Measurements from ENCODE around the gene VPS26B. TPM values are rescaled to one million over a fixed set of nuclear protein-coding genes. Genes with fewer than 3 reads are reported as not detected.

Gene VPS26B
- total and polyA plus RNA-seq, 9 of the 15 experiments (the other 6 are each of a cell fraction or from before 2014, with no cell fraction given): 3.5 to 43.3 (median 27.4) TPM

Other genes with a start within 250 kb of the VPS26B start
- gene JAM3, start 155.6 kb upstream of the VPS26B start, total RNA-seq (2014; rRNA removed): 0.36 and 0.53 TPM in 2 replicates
- 0.44 and 0.48 TPM in 2 replicates for gene JAM3, start 155.6 kb upstream of the VPS26B start, total RNA-seq (2014; rRNA removed; fragmentation: Illumina TruSeq; extraction: Trizol)
- gene JAM3, start 155.6 kb upstream of the VPS26B start, total RNA-seq (2015; rRNA removed; fragmentation: Illumina TruSeq; extraction: Trizol): 0.19 and 0.22 TPM in 2 replicates
- gene JAM3, start 155.6 kb upstream of the VPS26B start, total RNA-seq (2021): 0.40 and 1.1 TPM in 2 replicates
- 0.07 and 0.42 TPM in 2 replicates for gene JAM3, start 155.6 kb upstream of the VPS26B start, polyA plus RNA-seq (2011; rRNA removed)
- 0.30 and 0.47 TPM in 2 replicates for gene JAM3, start 155.6 kb upstream of the VPS26B start, polyA plus RNA-seq (2014; fragmentation: Illumina TruSeq; extraction: Trizol)
- gene JAM3, start 155.6 kb upstream of the VPS26B start, polyA plus RNA-seq (2014; fragmentation: Nextera tagmentation; extraction: Ambion mirVana): under 1 TPM; 0.72 to 0.76 TPM
- gene JAM3, start 155.6 kb upstream of the VPS26B start, polyA plus RNA-seq (2014; rRNA removed): 0.36 and 0.37 TPM in 2 replicates
- 44.7 and 63.0 TPM in 2 replicates for gene NCAPD3, start 704 bp upstream of the VPS26B start, total RNA-seq (2014; rRNA removed)
- 58.4 and 58.6 TPM in 2 replicates for gene NCAPD3, start 704 bp upstream of the VPS26B start, total RNA-seq (2014; rRNA removed; fragmentation: Illumina TruSeq; extraction: Trizol)
- gene NCAPD3, start 704 bp upstream of the VPS26B start, total RNA-seq (2015; rRNA removed; fragmentation: Illumina TruSeq; extraction: Trizol): 59.1 and 61.1 TPM in 2 replicates
- gene NCAPD3, start 704 bp upstream of the VPS26B start, total RNA-seq (2021): 76.4 and 76.5 TPM in 2 replicates
- 50.8 and 80.6 TPM in 2 replicates for gene NCAPD3, start 704 bp upstream of the VPS26B start, polyA plus RNA-seq (2011; rRNA removed)
- gene NCAPD3, start 704 bp upstream of the VPS26B start, polyA plus RNA-seq (2014; fragmentation: Illumina TruSeq; extraction: Trizol): 60.4 and 68.3 TPM in 2 replicates
- 10 to 100 TPM; 23.6 to 39.8 TPM for gene NCAPD3, start 704 bp upstream of the VPS26B start, polyA plus RNA-seq (2014; fragmentation: Nextera tagmentation; extraction: Ambion mirVana)
- gene NCAPD3, start 704 bp upstream of the VPS26B start, polyA plus RNA-seq (2014; rRNA removed): 57.8 and 61.7 TPM in 2 replicates
- gene THYN1, start 28.7 kb downstream of the VPS26B start, total RNA-seq (2014; rRNA removed): 68.3 and 79.8 TPM in 2 replicates
- 104 and 113 TPM in 2 replicates for gene THYN1, start 28.7 kb downstream of the VPS26B start, total RNA-seq (2014; rRNA removed; fragmentation: Illumina TruSeq; extraction: Trizol)
- 103 and 106 TPM in 2 replicates for gene THYN1, start 28.7 kb downstream of the VPS26B start, total RNA-seq (2015; rRNA removed; fragmentation: Illumina TruSeq; extraction: Trizol)
- 54.9 and 56.2 TPM in 2 replicates for gene THYN1, start 28.7 kb downstream of the VPS26B start, total RNA-seq (2021)
- 58.0 and 93.7 TPM in 2 replicates for gene THYN1, start 28.7 kb downstream of the VPS26B start, polyA plus RNA-seq (2011; rRNA removed)
- gene THYN1, start 28.7 kb downstream of the VPS26B start, polyA plus RNA-seq (2014; fragmentation: Illumina TruSeq; extraction: Trizol): 100 and 124 TPM in 2 replicates
- 100 to 1,000 TPM; 229 to 279 TPM for gene THYN1, start 28.7 kb downstream of the VPS26B start, polyA plus RNA-seq (2014; fragmentation: Nextera tagmentation; extraction: Ambion mirVana)
- 80.1 and 80.4 TPM in 2 replicates for gene THYN1, start 28.7 kb downstream of the VPS26B start, polyA plus RNA-seq (2014; rRNA removed)
- 17.7 and 22.5 TPM in 2 replicates for gene ACAD8, start 28.9 kb downstream of the VPS26B start, total RNA-seq (2014; rRNA removed)
- gene ACAD8, start 28.9 kb downstream of the VPS26B start, total RNA-seq (2014; rRNA removed; fragmentation: Illumina TruSeq; extraction: Trizol): 19.6 and 20.1 TPM in 2 replicates
- gene ACAD8, start 28.9 kb downstream of the VPS26B start, total RNA-seq (2015; rRNA removed; fragmentation: Illumina TruSeq; extraction: Trizol): 16.3 and 18.1 TPM in 2 replicates
- gene ACAD8, start 28.9 kb downstream of the VPS26B start, total RNA-seq (2021): 20.2 and 23.5 TPM in 2 replicates
- gene ACAD8, start 28.9 kb downstream of the VPS26B start, polyA plus RNA-seq (2011; rRNA removed): 21.1 and 31.6 TPM in 2 replicates
- gene ACAD8, start 28.9 kb downstream of the VPS26B start, polyA plus RNA-seq (2014; fragmentation: Illumina TruSeq; extraction: Trizol): 17.8 and 20.7 TPM in 2 replicates
- 10 to 100 TPM in 1 of 2 experiments, 1 to 10 TPM in 1; 6.5 to 11.5 TPM for gene ACAD8, start 28.9 kb downstream of the VPS26B start, polyA plus RNA-seq (2014; fragmentation: Nextera tagmentation; extraction: Ambion mirVana)
- 34.0 and 34.1 TPM in 2 replicates for gene ACAD8, start 28.9 kb downstream of the VPS26B start, polyA plus RNA-seq (2014; rRNA removed)
- 0.20 and 3.3 TPM in 2 replicates for gene GLB1L3, start 51.7 kb downstream of the VPS26B start, total RNA-seq (2014; rRNA removed)
- 0.51 and 1.3 TPM in 2 replicates for gene GLB1L3, start 51.7 kb downstream of the VPS26B start, total RNA-seq (2014; rRNA removed; fragmentation: Illumina TruSeq; extraction: Trizol)
- gene GLB1L3, start 51.7 kb downstream of the VPS26B start, total RNA-seq (2015; rRNA removed; fragmentation: Illumina TruSeq; extraction: Trizol): 0.43 and 0.72 TPM in 2 replicates
- 0.27 and 0.36 TPM in 2 replicates for gene GLB1L3, start 51.7 kb downstream of the VPS26B start, total RNA-seq (2021)
- 0.08 and 0.67 TPM in 2 replicates for gene GLB1L3, start 51.7 kb downstream of the VPS26B start, polyA plus RNA-seq (2011; rRNA removed)
- 0.40 and 0.59 TPM in 2 replicates for gene GLB1L3, start 51.7 kb downstream of the VPS26B start, polyA plus RNA-seq (2014; fragmentation: Illumina TruSeq; extraction: Trizol)
- gene GLB1L3, start 51.7 kb downstream of the VPS26B start, polyA plus RNA-seq (2014; fragmentation: Nextera tagmentation; extraction: Ambion mirVana): under 1 TPM; 0.18 to 0.30 TPM
- 0.49 and 0.59 TPM in 2 replicates for gene GLB1L3, start 51.7 kb downstream of the VPS26B start, polyA plus RNA-seq (2014; rRNA removed)
- 13.8 and 15.7 TPM in 2 replicates for gene GLB1L2, start 107.3 kb downstream of the VPS26B start, total RNA-seq (2014; rRNA removed)
- gene GLB1L2, start 107.3 kb downstream of the VPS26B start, total RNA-seq (2014; rRNA removed; fragmentation: Illumina TruSeq; extraction: Trizol): 9.5 and 10.4 TPM in 2 replicates
- 10.0 and 10.9 TPM in 2 replicates for gene GLB1L2, start 107.3 kb downstream of the VPS26B start, total RNA-seq (2015; rRNA removed; fragmentation: Illumina TruSeq; extraction: Trizol)
- gene GLB1L2, start 107.3 kb downstream of the VPS26B start, total RNA-seq (2021): 15.4 and 16.8 TPM in 2 replicates
- 20.8 and 21.4 TPM in 2 replicates for gene GLB1L2, start 107.3 kb downstream of the VPS26B start, polyA plus RNA-seq (2011; rRNA removed)
- gene GLB1L2, start 107.3 kb downstream of the VPS26B start, polyA plus RNA-seq (2014; fragmentation: Illumina TruSeq; extraction: Trizol): 19.1 and 19.2 TPM in 2 replicates
- gene GLB1L2, start 107.3 kb downstream of the VPS26B start, polyA plus RNA-seq (2014; fragmentation: Nextera tagmentation; extraction: Ambion mirVana): 1 to 10 TPM in 1 of 2 experiments, under 1 TPM in 1; 0.84 to 2.5 TPM
- 14.9 and 15.6 TPM in 2 replicates for gene GLB1L2, start 107.3 kb downstream of the VPS26B start, polyA plus RNA-seq (2014; rRNA removed)
- gene B3GAT1, start 187.6 kb downstream of the VPS26B start, total RNA-seq (2014; rRNA removed): 0.18 and 0.45 TPM in 2 replicates
- gene B3GAT1, start 187.6 kb downstream of the VPS26B start, total RNA-seq (2014; rRNA removed; fragmentation: Illumina TruSeq; extraction: Trizol): 0.04 and 0.13 TPM in 2 replicates
- 0.11 and 0.15 TPM in 2 replicates for gene B3GAT1, start 187.6 kb downstream of the VPS26B start, total RNA-seq (2015; rRNA removed; fragmentation: Illumina TruSeq; extraction: Trizol)
- gene B3GAT1, start 187.6 kb downstream of the VPS26B start, total RNA-seq (2021): 0.42 and 0.53 TPM in 2 replicates
- 0.04 and 0.08 TPM in 2 replicates for gene B3GAT1, start 187.6 kb downstream of the VPS26B start, polyA plus RNA-seq (2011; rRNA removed)
- gene B3GAT1, start 187.6 kb downstream of the VPS26B start, polyA plus RNA-seq (2014; fragmentation: Illumina TruSeq; extraction: Trizol): 0.22 and 0.33 TPM in 2 replicates
- gene B3GAT1, start 187.6 kb downstream of the VPS26B start, polyA plus RNA-seq (2014; fragmentation: Nextera tagmentation; extraction: Ambion mirVana): under 1 TPM in 1 of 2 experiments, not detected in 1; 0.01 TPM
- gene B3GAT1, start 187.6 kb downstream of the VPS26B start, polyA plus RNA-seq (2014; rRNA removed): 0.17 and 0.22 TPM in 2 replicates

Data from K562 (cell line).